GM19324 (cell line): ENCODE data around the gene PLD1.
"Not testable (repeated sequence)": the region's sequence is repeated elsewhere in the genome, so short reads cannot be mapped to it uniquely, and the experiment has no call there.

ENCODE experiments used
- ATAC-seq: cut with Tn5 transposase; IDR thresholded peaks from one replicate; pipeline ENCODE4 v1.9.1; 2021; ENCODE audit warnings: mild to moderate bottlenecking, moderate library complexity; ENCODE audit not compliant: unreplicated experiment, low FRiP score

The PLD1 gene

DNA sequence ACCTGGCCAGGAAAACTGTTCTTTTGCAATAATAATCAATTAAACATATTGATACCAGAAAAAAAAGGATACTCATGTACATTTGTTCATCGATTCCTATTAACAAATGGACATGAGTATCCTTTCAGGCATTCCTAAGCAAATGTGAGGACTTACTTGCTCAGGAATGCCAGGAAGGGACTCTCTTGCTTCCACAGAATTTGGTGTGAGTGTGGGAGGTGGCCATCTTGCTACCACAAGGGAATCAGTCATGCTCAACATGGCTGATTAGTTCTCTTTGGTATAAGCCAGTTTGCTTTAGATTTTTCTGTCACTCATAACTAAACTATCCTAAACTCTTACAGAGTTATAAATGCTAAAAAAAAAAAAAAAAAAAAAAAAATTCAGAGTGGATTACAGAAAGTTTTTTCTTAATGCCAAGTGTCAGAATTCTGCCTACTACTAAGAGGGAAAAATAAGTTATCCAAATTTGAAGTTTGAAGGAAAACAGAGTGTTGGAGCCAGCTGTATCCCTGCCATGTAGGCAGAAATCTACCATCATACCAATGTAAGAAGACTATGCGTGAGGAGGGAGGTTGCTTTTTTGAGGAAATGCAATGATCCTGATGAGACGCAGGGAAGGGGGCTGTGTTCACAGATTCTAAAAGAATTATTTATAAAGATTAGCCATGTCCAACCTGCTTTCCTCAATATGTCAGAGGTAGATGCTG lies 98.7 kb downstream of the PLD1 start:
- no peak for ATAC-seq

DNA sequence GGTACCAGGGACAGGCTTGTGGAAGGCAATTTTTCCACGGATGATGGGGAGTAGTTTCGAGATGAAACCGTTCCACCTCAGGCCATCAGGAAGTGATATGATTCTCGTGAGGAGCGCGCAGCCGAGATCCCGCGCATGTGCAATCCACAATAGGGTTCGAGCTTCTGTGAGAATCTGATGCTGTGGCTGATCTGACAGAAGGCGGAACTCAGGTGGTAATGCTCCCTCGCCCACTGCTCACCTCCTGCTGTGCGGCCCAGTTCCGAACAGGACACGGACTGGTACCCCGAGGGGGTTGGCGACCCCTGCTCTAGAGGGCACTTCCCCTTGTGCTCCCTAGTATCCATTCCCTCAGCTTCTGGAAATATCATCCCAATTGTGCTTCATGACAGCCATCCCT lies 99.9 kb downstream of the PLD1 start:
- no peak for ATAC-seq

DNA sequence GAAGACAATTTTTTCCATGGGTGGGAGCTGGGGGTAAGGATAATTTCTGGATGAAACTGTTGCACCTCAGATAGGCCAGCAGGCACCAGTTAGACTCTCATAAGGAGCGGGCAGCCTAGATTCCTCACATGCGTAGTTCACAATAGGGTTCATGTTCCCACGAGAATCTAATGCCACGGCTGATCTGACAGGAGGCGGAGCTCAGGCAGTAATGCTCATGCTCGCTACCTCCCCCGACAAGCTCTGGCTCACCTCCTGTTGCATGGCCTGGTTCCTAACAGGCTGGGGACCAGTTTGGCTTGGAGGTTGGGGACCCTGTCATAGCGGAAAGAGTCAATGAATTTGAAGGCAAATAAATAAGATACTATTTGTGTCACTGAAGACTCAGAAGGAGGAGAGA lies 105.5 kb downstream of the PLD1 start:
- ATAC-seq = no peak

DNA sequence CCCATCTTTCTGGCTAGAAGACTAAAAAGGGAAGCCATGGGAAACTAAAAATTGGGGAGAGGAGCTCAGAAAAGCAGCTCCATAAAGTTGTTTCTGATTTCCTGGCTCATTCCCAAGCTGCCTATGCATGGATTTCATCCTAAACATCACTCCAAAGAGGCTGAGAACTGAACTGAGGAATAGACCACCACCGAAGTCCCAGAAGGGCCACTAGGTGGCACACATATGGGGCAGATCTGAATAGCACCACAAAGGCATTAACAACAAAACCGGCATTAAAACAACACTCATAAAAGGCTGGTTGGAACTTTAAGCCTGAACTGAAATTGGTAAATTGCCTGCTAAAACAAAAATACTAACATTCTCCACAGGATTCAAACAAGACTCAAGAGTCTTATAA lies 106.3 kb downstream of the PLD1 start:
- ATAC-seq = no peak

DNA sequence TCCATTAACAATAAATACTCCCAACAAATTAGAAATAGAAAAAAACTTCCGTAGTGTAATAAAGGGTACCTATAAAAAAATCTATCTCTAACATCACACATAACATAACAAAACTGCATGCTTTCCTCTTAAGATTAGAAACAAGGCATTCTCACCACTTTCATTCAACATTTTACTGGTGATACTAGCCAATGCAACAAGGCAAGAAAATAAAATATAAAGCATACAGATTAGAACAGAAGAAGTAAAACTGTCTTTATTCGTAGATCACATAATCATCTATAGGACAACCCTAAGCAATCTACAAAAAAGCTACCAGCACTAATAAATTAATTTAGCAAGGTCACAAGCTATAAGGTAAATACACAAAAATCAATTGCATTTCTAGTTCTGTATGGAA lies 107.1 kb downstream of the PLD1 start:
- ATAC-seq = no peak

DNA sequence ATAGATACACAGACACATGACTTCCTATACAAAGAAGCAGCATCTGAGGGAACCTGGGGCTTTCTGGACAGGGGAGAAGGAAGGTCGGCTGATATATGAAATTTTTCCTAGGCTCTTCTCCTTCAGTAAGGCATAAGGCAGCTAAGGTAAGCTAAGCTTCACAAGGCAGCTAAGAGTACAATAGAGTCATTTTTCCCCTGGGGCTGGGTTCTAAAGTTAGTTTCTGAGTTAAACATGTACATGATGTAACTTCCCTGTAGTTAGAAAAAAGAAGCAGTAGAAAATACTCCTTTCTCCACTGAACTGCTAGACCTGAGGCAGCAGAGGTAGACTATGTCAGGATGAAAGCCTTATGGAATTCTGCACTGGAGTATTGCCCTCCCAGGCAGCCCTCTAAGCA lies 109.6 kb downstream of the PLD1 start:
- no peak for ATAC-seq

DNA sequence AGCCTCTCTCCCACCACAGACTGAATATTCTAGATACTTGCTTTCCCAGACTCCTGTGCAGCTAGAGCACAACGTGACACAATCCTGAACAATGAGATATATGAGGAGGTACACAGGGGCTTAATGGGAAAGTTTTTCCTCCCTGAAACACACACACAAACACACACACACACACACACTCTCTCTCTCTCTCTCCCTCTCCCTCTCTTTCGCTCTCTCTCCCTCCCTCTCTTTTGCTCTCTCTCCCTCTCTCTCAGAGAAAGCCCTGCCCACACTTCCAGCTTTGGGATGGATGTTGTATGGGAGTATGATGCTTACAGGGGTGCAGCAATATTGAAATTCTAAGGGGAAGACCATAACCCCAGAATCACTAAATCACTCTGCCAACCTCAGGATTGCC lies 110.1 kb downstream of the PLD1 start:
- ATAC-seq = no peak

DNA sequence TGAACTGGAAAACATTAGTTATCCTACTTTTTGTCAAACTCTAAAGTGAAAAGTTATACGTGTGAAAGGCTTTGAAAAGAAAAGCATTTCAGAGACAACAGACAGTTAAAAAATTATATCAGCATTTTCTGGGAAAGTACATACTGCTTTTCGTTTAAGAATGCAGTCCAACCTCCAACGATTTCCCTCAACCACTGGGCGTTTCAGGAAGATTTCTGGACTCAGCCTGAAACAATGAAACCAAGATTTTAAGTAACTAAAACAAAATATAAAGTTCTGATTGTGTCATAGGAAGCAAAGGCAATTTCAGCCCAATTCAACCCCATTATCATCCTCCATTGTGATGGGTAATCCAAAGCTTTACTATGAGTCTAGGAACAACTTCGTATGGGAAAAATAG lies 110.7 kb downstream of the PLD1 start:
- no peak for ATAC-seq

DNA sequence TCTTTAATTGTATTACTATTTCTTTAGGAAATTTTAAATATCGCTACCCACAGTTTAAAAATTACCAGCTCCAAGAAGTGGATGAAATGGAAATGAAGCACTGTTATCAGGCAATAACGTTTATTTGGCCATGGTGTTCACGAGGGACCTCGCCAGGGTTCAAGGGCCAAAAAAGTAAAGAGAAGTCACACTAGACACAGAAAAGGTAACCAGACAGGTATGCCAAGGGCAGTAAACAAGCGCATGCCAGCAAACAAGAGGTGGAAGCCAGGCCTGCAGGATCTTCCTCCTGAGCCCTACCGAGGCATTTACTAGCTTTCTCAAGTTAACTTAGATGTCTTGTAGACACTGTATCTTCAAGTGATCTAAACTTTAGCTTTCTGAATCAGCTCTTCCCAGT lies 113.5 kb downstream of the PLD1 start:
- ATAC-seq = no peak

DNA sequence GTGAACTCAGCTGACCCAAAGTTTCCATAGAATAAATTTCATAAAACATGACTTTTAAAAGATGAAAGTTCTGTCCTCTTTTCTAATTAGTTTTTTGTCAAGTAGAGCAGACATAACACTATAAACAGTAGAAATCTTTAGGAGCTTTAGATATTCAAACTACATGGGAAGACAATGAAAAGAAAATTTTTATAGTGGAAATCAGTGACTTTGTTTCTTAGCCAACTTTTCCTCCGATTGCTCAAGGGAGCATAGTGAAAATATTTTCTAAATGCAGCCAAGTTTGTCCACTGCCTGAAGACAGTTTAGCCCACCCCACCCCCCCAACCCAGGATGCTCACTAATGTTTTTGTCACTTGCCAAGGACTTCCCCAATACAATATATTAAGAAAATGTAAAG lies 114.9 kb downstream of the PLD1 start:
- ATAC-seq = no peak

DNA sequence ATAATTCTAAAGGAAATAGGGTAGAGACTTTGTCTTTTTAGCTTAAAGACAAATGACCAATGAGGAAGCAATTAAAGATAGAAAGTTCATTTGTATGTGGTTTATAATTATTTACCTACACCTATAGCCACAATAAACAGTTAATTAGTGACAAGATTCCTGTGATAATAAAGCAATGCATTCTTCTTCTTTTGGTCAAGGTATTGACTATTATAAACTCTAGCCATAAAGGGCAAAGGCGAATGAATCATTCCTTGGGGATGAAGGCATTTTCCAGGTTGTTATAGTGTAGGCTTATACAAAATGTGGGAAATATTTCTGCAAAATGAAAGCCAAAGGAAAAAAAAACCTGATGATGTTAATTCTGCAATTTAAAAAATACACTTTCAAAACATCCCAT lies 115.4 kb downstream of the PLD1 start:
- no peak for ATAC-seq

DNA sequence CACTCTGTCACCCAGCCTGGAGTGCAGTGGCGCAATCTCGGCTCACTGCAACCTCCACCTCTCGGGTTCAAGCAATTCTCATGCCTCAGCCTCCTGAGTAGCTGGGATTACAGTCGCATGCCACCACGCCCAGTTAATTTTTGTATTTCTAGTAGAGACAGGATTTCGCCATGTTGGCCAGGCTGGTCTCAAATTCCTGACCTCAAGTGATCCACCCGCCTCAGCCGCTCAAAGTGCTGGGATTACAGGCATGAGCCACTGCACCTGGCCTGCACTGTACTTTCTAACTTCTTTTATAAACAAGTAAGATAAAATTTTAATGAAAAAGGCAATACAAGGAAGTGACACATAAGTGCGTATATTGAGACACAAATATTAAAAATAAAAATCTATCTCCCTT lies 117.7 kb downstream of the PLD1 start:
- not testable (repeated sequence) for ATAC-seq

DNA sequence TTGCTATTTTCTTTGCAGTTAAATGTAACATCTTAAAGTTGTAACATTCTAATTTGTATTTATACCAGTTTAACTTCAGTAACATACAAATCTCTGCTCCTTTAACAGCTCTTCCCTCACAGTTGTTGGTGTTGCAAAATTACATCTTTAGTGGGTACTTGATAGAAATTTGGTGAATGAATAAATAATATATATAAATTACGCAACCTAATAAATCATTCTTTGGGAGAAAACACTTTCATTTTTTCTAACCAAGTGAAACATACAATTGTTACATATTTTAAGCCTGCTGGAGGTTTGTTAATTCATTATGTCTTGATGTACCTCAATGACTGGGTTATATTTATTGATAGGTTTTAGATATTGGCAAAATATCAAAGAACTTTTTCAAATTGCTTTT lies 118.8 kb downstream of the PLD1 start:
- no peak for ATAC-seq

DNA sequence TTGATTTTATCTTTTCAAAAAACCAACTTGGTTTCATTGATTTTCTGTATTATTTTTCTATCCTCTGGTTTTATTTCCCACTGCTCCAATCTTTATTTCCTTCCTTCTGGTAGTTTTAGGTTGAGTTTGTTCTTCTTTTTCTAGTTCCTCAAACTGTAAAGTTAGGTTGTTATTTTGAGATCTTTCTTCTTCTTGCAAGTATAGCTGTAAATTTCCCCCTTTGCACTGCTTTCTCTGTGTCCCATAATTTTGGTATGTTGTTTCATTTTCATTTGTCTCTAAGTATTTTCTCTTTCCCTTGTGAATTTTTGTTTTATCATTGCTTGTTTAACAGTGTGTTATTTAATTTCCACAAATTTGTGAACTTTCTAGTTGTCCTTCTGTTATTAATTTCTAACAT lies 120.0 kb downstream of the PLD1 start:
- no peak for ATAC-seq

DNA sequence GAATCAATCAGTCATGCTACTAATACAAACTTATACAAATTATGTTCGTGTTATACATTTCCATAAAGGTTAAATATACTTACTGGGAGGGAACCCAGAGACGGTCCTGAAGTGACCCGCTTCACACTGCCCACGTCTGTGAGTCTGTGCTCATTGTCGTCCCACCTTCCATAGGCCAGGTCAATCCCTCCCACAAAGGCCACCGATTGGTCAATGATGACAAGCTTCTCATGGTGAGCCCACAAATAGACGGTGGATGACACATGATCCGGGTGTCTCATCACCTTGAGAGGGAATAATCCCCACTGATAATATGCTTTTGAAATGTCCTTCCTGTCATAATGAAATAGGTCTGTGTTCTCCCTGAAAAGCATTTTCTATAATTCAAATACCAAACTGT lies 121.7 kb downstream of the PLD1 start:
- ATAC-seq = no peak

DNA sequence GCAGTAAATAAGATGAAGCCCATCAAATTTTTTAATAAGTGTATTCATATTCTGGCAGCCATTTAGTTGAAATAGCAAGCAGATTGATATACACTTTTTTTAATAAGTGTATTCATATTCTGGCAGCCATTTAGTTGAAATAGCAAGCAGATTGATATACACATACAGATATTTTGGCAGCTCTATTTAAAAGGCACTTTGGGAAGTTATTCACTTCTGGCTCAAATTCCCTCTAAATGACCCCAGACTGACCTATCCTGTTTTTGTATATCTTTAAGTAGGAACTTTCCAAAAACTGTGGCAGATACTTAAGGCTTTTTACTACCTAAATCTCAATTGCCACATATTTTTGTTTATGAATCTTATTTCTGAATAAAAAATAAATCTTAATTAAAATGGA lies 122.3 kb downstream of the PLD1 start:
- no peak for ATAC-seq

DNA sequence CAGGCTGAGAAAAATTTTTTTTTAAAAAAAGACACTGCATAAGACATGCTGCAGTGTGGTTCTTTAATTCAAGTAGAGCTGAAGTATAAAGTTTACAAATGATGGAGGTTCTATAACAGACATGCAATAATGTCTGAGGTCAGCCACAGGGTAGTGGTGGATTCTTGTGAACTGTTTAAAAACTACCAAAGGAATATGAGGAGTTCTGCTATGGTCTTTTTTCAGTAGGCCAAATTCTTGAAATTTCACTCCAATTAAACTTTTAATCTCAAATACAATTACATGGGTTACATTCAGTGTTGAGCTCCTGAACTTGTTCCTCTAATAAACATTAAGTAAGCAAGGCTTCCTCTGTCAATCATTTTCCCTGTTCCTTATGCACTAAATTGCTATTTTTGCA lies 122.7 kb downstream of the PLD1 start:
- ATAC-seq = no peak

DNA sequence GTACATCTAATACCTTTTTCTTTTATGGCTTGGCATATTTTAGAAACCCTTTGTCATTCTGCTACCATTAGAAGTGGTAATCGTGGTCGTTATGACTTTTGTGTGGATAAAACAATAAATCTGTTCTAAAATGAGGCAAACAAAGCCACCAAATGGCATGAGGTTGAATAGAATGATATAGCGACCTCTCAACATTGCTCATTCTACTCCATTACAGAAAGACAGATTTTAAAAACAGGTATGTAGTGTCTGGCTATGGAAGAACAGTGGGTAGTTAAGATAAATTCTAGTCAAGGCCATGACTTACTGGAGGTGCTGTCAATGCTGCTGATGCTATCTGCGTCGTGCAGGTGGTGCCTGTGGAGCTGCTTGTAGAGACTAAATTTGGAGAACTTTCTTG lies 123.2 kb downstream of the PLD1 start:
- ATAC-seq = no peak

DNA sequence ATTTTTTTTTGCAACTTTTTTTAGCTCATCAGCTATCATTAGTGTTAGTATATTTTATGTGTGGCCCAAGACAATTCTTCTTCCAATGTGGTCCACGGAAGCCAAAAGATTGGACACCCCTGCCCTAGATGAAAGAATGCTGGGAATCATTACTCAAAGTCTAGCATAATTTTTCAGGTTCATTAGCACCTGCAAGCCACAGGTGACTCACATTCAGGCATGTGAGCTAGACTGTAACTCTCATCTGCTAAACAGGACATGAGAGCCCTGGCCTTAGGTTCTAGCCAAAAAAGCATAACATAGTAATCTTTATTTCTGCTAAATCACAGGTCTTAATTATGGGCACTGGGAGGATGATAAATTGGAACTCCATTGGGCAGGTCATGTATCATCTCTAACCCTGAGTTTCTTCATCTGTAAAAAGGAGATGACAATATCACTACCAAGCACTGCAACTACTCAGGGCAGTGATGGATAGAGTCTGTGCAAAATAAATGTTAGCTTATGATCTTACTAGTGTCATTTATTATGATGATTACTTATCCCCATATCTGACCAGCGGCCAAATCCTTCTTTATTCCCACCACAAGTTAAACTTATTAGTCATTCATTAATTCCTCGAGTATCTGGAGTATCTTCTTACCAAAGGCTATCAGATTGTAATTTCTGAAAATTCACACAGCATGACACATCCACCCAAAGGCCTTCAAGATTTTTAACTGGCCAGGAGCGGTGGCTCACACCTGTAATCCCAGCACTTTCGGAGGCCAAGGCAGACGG lies 125.0 kb downstream of the PLD1 start:
- ATAC-seq = no peak

DNA sequence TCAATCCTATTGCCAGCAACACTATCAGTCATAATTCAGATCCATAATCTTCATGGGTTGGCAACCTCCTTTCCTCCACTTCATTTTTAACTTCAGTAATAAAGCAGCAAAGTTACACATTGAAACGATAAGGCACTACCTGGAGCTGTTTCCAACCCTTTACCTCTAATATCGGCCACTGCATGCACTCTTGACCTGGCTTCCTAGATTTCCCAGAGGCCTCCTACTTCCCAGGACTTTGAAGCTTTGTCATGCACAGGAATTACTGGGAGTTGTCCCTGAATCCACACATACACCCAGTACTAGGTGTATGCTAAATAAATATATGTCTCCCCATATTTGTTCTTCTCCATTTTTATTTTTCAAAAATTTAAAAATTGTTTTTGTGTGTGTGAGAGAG lies 126.1 kb downstream of the PLD1 start:
- no peak for ATAC-seq

DNA sequence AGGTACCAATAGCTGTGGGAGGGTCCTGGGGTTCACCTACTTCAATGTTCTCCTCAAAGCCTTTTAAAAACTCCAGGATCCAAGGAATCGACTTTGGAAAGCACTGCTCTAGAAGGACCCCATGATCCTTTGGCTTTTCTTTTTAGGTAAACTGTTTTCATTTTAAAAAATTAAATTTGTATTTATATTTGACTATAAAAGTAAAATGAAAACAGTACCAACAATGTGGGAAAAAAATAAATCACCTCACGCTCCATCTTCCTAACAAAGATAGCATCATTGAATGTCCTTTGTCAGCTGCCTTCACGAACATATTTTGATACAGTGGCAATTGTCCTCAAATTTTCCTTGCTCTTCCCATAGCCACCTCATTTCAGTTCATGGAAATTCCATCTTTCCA lies 127.5 kb downstream of the PLD1 start:
- ATAC-seq = no peak

DNA sequence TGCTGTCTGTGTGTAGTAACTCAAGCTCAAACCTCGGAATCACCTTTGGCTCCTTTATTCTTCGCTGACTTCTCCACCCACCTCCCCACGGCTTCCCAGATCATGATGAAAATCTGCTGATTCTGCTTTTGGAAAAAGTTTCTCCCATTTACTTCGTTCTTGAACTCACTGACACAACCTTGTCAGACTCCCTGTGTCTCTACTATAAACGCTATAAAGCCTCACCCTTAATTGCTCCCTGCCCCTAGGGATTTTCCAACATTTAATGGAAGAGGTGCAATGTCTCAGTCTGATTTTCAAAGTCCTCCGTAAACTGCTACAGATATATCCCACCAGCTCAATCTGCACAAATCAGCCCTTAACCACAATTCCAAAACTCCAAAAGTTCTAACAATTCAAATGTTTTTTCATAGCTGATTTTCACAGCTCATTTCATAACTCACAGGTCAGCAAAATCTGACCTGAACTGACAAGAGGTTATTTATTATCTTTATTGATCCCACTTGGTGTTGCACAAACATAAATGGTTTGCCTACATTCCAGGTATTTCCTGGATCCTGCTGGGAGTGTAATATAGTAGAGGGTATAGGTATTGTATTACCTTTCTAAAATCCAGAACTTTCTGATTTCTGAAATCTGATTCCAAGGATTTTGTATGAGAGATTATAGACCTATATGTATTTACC lies 129.4 kb downstream of the PLD1 start:
- no peak for ATAC-seq
